T-helper 22 cell (primary cell): Measurements from ENCODE around the gene CLEC16A.
"Not testable (repeated sequence)": the region's sequence is repeated elsewhere in the genome, so short reads cannot be mapped to it uniquely, and the experiment has no call there.

Source experiments
- DNase-seq: peaks from one replicate; pipeline ENCODE4 v3.0.0-alpha.2; 2020; ENCODE audit warnings: low read depth

CLEC16A gene

GRCh38 chr16:10941127-10941933, 3.0 kb upstream of the CLEC16A start:
- no peak for DNase-seq

- not testable (repeated sequence) for DNase-seq
Measured at GRCh38 chr16:10941935-10942351, 2.4 kb upstream of the CLEC16A start.

- DNase-seq = peak; percentile 90
Measured at GRCh38 chr16:10942352-10943063, 1.9 kb upstream of the CLEC16A start, which contains the start of gene DEXI. TSS of gene DEXI (minus strand) at chr16:10942468. CDS start at chr16:10942005, 463 bp downstream.

GRCh38 chr16:10943064-10943353, 1.4 kb upstream of the CLEC16A start:
- DNase-seq = no peak

GRCh38 chr16:10945065-10945787, 862 bp downstream of the CLEC16A start:
- DNase-seq = no peak

- DNase-seq = no peak
Measured at GRCh38 chr16:10946308-10946707, 1.9 kb downstream of the CLEC16A start.

GRCh38 chr16:10947211-10947787, 2.9 kb downstream of the CLEC16A start:
- no peak for DNase-seq

GRCh38 chr16:10949424-10949970, 5.1 kb downstream of the CLEC16A start:
- no peak for DNase-seq

GRCh38 chr16:10950393-10950792, 6.0 kb downstream of the CLEC16A start:
- DNase-seq = no peak

- DNase-seq = no peak
Measured at GRCh38 chr16:10951026-10951425, 6.7 kb downstream of the CLEC16A start.

- no peak for DNase-seq
Measured at GRCh38 chr16:10954903-10955302, 10.5 kb downstream of the CLEC16A start.

- DNase-seq = no peak
Measured at GRCh38 chr16:10957771-10958482, 13.6 kb downstream of the CLEC16A start.

GRCh38 chr16:10959161-10959560, 14.8 kb downstream of the CLEC16A start:
- no peak for DNase-seq

GRCh38 chr16:10961231-10961630, 16.9 kb downstream of the CLEC16A start:
- no peak for DNase-seq

- peak; percentile 67 for DNase-seq
Measured at GRCh38 chr16:10964039-10964890, 19.9 kb downstream of the CLEC16A start.

GRCh38 chr16:10964891-10965326, 20.5 kb downstream of the CLEC16A start:
- DNase-seq = peak; percentile 76

- DNase-seq = no peak
Measured at GRCh38 chr16:10965440-10966061, 21.2 kb downstream of the CLEC16A start.

GRCh38 chr16:10966129-10966528, 21.8 kb downstream of the CLEC16A start:
- DNase-seq = no peak

- DNase-seq = not testable (repeated sequence)
Measured at GRCh38 chr16:10966559-10966958, 22.2 kb downstream of the CLEC16A start.

GRCh38 chr16:10967986-10968385, 23.6 kb downstream of the CLEC16A start:
- DNase-seq = no peak
